ENCODE results near the gene MRC1. TPM values are rescaled to one million over a fixed set of nuclear protein-coding genes. Genes with fewer than 3 reads are reported as not detected.

Gene MRC1
- total and polyA plus RNA-seq, 2 donors from 2014 or later = 3.4 to 67.8 TPM

DNA sequence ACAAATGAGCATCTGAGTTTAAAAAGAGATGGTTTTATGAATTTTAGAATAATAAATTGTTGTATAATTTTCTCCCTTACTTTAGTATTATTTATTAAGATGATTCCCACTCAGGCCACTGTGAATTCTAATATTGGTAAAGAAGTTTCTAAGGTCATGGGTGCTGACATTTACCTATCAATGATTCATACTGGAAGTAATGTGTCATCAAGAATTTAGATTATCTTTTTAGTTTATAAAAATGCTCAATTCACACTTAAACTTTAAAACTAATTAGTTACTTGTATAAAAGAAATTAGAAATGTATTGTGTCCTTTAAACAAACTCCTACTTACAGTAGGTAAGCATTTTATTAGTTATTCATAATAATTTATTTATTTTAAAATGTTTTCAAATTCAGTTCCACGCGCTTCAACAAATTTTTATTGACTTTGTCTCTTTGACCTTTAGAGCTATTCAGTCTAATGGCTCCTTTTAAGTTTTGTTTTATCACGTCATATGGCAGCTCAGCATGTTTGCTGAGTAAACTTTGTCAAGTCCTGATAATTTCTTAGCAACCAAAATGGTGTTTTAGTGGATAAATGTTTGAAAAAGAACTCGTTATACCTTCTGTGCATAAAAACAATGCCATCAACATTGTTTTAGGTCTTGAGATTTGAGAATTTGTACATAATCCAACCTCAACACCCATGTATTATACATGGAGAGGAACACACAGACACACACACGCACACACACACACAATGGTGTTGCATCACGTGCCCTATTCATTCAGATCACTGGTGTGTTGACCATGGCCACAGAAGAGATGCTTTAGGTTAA lies 15.1 kb upstream of the MRC1 start:
- H3K27me3 ChIP-seq (ENCODE audit: control insufficient read depth, insufficient read depth, low read length) = no peaks in the 10 kb centered on the region
- H3K4me1 ChIP-seq (ENCODE audit: control insufficient read depth in 2 of 3, insufficient read depth in 2 of 3, low read depth in 1 of 3, low read length in 3 of 3) = no peaks in the 10 kb centered on the region
- no peaks in the 10 kb centered on the region for H3K9me3 ChIP-seq (ENCODE audit: control insufficient read depth in 2 of 3, insufficient read depth in 1 of 3, low read length in 3 of 3)
- no peaks in the 10 kb centered on the region for H3K36me3 ChIP-seq (ENCODE audit: control insufficient read depth in 2 of 3, insufficient read depth in 3 of 3, low read length in 3 of 3)
- FAIRE-seq (peak; percentile 73), DNase-seq (no peak)
- intact Hi-C loops (cut with DNase I) = no loop called here
- no peak overlapping the region for H3K27ac ChIP-seq (ENCODE audit: low read depth in 2 of 2, low read length in 2 of 2)
- no peak overlapping the region for H3K4me3 ChIP-seq (ENCODE audit: low read length in 3 of 3)
- no peak overlapping the region for H3K9ac ChIP-seq (ENCODE audit: low read length in 3 of 3)
- no peak for TF ChIP-seq CTCF (IDR thresholded peaks at IDR 0.05; ENCODE audit: borderline replicate concordance, extremely low read depth, insufficient read depth)

- intact Hi-C loops (cut with DNase I) = no loop called here
- H3K4me3 ChIP-seq (ENCODE audit: low read length in 3 of 3) = no peak overlapping the region
- H3K4me1 ChIP-seq (ENCODE audit: control insufficient read depth in 2 of 3, insufficient read depth in 2 of 3, low read depth in 1 of 3, low read length in 3 of 3) = no peaks in the 10 kb centered on the region
- H3K36me3 ChIP-seq (ENCODE audit: control insufficient read depth in 2 of 3, insufficient read depth in 3 of 3, low read length in 3 of 3) = no peaks in the 10 kb centered on the region
- H3K27me3 ChIP-seq (ENCODE audit: control insufficient read depth, insufficient read depth, low read length) = no peaks in the 10 kb centered on the region
- no peak overlapping the region for H3K27ac ChIP-seq (ENCODE audit: low read depth in 2 of 2, low read length in 2 of 2)
- no peak for FAIRE-seq
- H3K9ac ChIP-seq (ENCODE audit: low read length in 3 of 3) = no peak overlapping the region
- no peak for DNase-seq
- TF ChIP-seq CTCF (IDR thresholded peaks at IDR 0.05; ENCODE audit: borderline replicate concordance, extremely low read depth, insufficient read depth) = no peak
- H3K9me3 ChIP-seq (ENCODE audit: control insufficient read depth in 2 of 3, insufficient read depth in 1 of 3, low read length in 3 of 3) = no peaks in the 10 kb centered on the region
Measured at GRCh38 chr10:17795083-17795482, 14.1 kb upstream of the MRC1 start.

DNA sequence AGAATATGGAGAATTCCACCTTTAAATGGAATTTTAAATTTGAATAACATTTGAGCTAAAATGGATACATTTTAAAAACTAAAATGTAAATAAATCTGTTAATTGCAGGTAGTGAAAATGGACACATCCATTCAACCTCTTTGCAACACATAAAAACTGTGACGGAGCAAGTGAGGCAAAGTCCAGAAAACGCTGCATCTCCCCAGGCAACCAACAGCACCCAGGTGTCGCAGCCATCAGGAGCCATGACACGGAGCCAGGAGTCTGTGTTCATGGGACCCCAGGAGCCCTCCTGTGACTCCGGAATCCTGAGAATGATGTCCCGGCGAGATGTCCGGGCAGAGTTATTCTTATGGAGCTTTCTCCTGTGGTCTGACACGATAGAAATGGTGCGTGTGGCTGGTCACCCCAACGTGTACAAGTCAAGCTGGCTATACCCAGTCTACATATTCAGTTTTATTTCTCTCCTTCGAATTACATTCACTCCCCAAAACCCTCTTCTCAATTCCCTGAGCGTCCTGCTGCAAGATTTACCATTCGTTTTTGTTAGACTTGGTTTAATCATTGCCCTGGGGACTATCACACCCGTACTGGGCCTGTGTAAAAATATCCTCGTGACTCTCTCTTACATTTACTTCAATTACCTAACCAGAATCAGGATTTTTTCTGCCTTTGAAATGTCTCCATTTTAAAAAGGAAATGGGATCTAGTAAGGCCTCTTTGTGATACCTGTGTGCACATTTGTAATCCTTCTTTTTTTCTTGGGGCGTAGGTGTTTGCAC lies 13.1 kb upstream of the MRC1 start:
- Histone ChIP-seq H3K4me1 (ENCODE audit: control insufficient read depth in 2 of 3, insufficient read depth in 2 of 3, low read depth in 1 of 3, low read length in 3 of 3) (no peaks in the 10 kb centered on the region), H3K27me3 (ENCODE audit: control insufficient read depth, insufficient read depth, low read length) (no peaks in the 10 kb centered on the region), H3K9me3 (ENCODE audit: control insufficient read depth in 2 of 3, insufficient read depth in 1 of 3, low read length in 3 of 3) (no peaks in the 10 kb centered on the region), H3K9ac (ENCODE audit: low read length in 3 of 3) (no peak overlapping the region), H3K4me3 (ENCODE audit: low read length in 3 of 3) (no peak overlapping the region), H3K27ac (ENCODE audit: low read depth in 2 of 2, low read length in 2 of 2) (no peak overlapping the region), H3K36me3 (ENCODE audit: control insufficient read depth in 2 of 3, insufficient read depth in 3 of 3, low read length in 3 of 3) (no peaks in the 10 kb centered on the region)
- FAIRE-seq (no peak), DNase-seq (no peak)
- TF ChIP-seq CTCF (IDR thresholded peaks at IDR 0.05; ENCODE audit: borderline replicate concordance, extremely low read depth, insufficient read depth) = no peak
- intact Hi-C loops (cut with DNase I) = no loop called here
